Stimulated activated CD8-positive, alpha-beta memory T cell treated with anti-CD3 and anti-CD28 coated beads, Interleukin-12 subunit alpha, Interleukin-12 subunit beta, amount 100 ng/mL, for 24 hours (primary cell): ENCODE results near the gene ENPP7.

Experiments used
- DNase-seq: peaks from one replicate; pipeline ENCODE4 v3.0.0-alpha.2; 2020; ENCODE audit errors: extremely low read depth

The ENPP7 gene

DNA sequence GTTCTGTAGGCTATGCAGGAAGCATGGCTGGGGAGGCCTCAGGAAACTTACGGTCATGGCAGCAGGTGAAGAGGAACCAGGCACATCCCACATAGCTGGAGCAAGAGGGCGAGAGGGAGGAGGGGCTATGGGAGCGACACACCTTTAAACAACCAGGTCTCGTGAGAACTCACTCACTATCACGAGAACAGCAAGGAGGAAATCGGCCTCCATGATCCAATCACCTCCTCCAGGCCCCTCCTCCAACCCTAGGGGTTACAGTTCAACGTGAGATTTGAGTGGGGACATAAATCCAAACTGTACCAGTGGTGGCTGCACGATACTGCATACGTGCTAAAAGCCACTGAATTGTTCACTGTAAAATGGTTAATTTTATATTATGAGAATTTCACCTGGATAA, 26.1 kb upstream of the ENPP7 start:
- DNase-seq: no peak

DNA sequence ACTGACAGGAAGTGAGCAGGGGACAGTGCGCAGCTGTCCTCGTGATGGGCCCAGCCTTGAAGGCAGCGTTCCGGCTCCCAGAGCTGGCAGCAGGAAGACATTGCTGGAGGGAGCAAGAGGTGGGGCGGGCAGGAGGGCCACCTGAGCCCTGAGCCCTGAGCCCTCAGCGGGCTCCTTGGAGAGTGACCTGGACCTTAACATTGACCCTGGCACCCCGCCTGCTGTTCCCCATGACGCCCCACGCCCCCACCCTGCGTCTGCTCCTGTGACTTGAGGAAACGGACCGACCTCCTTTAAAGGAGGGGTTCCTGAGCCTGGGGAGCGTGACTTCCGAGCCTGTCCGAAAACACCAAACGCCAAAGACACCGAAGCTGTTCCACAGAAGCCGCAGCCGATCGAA, 25.1 kb upstream of the ENPP7 start:
- DNase-seq: no peak

DNA sequence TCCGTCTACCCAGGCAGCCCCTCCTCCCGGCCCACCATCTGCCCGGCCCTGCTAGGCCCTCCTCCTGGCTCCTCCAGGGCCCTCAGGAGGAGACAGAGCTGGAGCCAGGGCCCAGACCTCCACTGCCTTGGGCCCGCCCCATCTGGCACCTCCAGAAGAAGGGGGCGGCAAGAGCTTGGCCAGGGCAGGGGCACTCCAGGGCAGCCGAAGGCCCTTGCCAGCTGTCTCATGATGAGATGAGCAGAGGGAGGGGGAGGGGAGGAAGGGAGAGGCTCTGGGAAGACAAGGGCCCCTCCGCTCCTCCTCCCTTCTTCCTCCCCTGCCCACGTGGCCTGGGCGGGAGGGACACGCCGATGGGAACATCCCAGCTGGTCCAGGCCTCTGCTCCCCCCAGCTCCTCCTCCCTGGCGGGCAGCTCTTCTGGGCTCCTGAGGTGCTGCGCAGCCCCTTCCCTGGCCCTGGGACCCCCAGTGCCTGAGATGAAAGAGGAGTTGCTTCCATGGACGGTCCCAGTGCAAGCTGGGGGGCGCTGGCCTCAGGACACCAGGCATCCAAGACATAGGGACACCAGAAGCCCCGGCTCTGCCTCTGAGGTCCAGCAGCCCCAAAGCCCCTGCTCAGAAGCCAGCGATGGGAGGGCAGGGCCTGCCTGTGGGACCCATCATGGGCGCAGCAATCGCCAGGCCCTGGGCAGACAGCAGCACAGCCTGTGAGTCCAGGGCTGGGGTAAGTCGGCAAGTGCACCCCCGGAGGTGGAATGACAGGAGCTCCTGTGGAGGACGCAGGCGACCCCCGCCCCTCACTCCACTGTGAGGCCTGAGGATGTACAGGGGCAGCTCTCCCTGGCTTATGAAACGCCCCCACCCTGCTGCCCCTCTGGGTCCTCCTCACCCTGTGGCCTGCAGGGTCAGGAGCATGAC, 23.6 kb upstream of the ENPP7 start:
- no peak for DNase-seq

DNA sequence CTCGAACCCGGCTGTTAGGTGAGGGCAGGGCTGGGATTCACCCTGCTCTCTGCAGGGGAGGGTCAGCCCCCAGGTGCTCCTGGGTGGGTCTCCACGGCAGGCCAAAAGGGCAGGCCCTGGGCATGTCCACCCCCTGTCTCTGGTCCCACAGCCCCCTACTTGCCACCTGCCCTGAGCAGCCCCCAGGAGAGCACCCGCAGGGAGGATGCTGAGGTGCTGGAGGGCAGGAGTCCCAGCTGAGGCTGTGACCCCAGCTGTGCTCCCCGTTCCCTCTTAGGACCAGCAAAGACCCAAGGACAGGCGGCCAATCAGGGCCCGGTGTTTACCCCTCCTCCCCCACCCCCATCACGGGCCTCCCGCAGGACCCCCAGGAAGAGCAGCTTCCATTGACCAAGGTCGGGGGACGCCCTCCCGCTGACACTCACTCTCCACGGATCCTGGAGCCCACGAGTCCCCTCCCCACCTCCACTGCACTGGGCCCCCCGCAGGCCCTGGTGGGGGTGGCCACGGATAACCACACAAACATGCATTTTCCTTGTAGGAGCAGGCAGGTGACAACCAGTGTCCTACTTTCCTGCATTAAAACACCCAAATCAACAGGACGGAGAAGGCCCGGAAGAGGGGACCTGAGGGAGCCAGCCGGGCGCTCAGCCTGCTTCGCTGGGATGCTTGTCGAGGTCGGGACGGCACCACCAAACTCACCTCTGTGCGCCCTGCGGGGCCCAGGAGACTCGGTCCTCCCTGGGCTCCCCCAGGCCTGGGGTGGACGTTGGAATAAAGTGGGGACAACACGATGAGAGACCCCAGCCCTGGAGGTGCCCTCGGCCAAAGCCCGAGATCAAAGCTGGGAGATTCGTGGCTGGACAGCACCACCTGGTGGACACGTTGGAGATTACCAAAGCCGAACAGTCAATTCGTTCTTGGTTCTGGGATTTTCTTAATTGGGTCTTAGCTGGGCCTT, 22.5 kb upstream of the ENPP7 start:
- no peak for DNase-seq

DNA sequence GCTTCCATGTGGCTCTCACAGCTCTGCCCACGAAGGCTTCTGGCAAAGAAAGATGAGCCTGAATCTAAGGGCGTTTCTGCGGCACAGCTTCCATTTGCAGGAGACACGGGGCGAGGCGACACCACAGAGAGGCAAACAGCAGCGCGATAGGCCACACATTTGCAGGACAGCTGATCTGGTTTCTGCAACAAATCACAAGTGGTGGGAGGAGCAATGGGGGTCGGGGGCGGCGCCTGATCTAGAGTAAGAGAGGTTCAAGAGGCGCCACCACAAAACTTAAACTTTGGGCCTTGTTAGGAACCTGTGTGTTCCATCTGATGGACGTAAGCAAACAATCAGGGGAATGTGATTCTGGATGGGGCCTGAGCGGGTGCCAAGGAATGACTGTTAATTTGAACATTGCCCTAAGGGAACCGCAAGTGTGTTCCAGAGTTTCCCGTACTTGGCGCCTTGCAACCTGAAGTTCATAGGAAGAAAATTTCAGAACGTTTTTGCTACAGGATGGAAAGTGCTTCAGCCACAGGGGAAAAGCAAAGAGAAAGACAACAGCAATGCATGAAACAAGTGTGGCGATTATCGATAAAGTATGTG, 18.9 kb upstream of the ENPP7 start:
- no peak for DNase-seq

DNA sequence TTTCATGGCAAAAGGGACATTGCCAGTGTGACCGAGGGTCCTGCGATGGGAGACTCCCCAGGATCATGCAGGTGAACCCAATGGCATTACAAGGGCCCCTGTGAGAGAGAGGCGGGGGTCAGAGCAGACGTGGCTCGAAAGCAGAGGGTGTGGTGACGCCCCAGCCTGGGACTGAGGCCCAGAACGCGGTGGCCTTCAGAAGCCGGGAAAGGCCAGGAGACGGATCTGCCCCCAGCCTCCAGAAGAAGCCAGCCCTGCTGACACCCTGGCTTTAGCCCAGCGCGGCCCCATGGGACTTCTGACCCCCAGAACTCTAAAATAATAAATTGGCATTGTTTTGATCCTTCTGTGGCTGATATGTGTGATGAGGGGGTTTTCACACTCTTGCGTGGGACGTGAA, 17.4 kb upstream of the ENPP7 start:
- no peak for DNase-seq

DNA sequence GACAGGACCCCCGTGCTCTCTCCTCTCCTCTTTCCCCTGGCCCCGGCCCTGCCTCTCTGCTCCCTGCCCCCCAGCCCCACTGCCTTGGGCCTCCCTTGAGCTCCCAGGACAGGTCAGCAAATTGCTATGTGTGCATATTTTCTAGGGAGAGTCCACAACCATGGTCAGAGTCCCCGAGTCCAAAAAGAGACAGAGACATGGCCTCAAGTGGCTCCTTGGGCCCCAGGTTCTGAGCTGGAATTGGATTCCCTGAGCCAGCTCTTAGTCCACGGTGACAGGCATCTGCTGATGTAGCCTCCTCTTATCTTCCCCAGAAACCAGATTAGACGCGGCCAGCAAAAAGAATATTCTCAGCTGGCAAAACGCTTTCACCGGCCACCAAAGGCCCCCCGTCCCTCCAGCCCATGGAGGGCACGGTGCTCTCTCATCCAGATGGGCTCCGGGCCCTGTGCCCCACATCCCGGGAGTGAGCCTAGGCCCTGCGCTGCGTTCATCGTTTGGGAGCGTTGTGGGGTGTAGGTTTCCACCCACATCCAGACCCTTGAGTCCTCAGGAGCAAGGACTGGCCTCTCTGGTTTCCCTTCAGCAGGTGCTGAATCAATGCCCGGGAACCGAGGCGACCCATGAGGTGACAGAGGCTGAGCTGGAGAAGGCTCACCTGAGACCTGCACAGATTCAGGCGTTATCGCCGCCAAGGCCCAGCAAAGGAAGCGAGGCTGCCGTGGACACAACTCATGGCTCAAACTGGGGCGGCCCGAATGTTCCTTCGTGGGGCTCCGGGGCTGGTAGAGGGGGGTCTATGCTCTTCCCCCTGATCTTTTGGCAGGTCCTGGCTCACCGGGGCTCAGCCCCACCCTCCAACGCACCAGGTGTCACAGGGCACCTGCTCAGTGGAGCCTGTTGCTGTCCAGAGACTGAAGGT, 16.3 kb upstream of the ENPP7 start:
- DNase-seq: no peak

DNA sequence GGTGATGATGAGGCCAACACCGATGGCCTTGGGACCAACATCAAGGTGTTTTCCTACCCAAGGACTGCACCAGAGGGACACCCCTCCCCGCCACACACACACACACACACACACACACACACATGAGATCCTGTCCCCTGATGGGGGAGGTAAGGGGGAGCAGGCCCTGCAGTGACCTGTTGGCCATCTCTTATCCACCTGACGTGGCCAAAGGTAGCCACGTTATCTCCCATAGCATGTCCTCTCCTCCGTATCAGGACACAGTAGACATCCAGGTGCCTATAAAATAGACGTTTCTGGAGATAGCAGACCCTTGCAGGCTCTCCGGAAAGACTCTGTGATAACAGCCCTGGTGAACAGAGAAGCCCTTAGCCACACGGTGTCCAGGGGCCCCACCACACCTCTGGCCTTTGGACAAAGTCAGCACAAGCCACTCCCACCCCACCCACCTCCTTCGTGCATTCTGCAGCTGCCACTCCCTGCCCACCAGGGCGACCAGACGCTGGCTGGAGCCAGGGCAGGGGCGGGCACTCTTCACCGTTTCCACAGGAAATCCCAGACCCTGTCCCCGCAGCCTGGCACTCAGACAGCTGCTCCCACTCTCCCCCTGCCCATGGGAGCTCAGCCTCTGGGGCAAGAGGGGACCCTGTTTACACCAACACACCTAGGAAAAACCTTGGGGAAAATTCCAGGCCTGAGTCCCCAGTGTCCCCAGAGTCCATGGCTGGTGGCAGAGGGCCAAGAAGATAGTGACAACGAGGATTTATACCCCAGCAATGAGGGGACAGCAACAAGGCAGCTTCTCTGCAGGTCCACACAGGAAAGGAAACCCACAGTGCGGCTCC, 15.4 kb upstream of the ENPP7 start:
- DNase-seq: no peak

DNA sequence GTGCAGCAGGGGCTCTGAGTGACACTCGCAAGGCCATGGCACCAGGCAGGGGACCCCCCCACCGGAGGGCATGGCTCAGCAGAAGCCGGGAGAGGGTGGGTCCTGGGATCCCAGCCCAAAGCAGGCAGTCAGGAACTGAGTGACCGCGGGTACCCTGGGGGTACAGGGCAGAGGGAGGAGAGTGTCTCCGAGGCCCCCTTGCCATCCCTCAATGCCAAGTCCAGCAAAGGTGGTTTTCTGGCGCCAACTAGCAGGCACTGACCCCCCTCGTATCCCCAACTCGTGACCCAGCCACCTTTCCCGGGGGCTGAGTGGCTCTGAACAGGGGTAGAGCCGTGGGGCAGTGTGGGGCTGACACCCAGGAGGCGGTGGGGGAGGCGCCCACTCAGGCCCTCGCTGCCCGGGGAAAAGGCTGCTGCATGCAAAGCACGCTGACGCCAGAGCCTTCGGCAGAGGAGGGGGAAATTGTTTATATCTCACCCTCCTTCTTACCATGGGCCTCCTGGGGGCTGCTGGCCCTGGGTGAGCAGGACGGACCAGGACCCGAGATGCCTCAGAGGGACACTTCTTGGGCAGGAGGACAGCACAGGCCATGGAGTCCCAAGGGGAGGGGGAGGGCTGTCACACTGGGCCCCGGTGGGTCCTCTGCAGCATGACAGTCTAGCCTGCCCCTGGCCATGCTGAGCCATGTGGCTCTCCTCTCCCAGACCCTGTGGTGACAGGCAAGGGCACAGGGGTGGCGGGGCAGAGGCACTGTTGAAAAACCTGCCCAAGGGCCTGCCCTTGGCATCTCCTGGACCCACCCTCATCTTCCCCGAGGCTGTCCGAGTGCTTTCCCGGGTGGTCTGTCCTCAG, 14.6 kb upstream of the ENPP7 start:
- DNase-seq: no peak

DNA sequence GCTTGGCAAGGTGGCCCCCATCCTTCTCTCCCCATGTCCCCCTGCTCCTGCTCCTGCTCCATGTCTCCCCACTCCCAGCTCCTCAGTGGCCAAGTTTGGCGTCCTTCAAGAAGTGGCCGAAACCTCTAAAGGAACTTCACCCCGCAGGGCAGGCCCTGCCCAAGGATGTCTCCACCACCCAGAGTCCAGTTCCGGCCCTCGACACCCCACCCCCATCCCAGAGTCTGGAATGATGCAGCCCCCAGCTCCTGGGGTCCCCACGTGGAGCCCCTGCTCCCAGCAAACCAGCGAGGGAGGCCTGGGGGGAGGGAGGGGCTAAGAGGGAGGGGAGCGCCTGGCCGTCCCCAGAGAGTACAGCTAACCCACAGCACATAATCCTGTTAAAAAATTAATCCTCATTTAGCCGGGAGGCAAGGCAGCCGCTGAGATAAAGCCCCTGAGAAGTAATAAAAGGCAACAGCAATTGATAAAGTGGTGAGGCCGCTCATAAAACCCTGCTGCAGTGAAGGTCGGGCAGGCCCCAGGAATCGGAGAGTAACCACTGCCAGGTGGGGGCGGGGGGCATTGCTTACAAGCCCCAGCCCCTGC, 9.9 kb upstream of the ENPP7 start:
- no peak for DNase-seq

DNA sequence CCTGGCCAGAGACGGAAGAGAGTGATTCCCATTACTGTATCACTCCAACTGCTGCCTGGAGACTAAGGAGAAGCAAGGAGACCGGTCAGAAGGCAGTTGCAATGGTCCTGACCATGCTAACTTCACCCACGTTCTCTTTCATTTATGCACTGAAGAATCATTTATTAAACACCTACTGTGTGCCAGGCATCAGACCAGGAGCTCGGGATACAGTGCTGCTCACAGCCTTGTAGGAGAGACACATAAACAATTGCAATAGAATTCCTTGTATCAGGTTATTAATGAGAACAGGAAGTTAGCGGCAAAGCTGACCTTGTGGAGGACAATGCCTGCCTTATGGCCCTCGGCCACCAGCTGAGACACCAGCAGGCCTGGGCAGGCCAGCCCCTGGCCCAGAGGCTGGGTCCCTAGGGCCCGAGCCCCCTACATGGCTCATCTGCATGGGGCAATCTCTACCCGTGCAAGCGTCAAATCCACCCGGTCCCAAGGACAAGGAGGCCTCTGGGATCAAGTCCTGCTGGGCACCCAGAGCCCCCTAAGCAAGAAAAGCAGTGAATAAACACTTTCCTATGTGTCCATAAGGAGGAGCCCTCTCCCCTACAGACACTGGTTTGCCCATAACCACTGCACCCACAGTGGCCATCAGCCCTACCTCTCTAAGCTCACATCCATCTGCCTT, 8.6 kb upstream of the ENPP7 start:
- DNase-seq: no peak

DNA sequence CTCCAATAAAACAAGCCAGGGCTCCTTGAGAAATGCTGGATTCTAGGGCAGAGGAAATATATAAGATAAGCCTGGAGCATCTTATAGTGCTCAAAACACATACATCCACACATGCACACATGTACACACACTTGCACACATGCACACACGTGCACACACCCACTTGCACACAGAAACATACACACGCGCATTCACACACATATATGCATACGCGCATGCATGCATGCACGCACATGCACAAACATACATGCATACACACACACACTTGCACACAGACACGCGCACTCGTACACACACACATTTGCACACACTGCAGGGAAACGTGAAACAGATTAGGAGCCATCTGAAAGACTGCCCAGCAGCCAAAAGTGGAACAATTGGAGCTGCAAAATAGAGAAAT, 8.0 kb upstream of the ENPP7 start:
- DNase-seq: no peak

DNA sequence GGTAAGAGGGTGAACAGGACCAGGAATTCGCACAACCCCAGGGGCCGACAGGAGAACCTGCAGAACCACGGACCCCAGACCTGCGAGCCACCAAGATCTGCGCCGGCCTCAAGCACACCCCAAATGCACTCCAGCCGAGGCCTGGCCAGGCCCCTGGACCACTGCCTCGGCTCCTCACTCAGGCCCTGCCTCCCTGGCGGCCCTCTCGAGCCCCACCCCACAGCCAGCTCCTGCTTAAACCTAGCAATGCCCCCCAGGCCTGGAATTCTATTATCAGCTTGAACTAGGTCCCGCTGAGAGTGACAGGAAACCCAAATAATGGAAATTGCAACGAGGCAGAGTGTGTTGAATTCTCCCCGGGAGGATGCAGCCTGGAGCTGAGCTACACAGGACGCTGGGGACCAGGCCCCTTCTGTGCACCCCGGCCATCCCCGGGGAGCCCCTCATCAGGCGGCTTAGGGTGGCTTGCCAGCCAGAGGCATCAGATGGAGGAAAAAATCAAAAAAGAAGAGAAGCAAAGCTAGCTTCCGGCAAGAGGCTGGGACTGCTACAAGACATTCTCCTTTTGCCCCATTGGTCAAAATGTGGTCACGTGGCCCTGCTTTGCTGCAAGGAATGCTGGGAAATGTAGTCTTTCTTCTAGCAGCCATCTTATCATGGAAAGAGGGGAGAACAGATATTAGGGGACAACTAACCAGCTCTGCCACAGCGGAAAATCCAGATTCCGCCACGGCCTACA, 2.4 kb upstream of the ENPP7 start:
- DNase-seq: peak; percentile 54

DNA sequence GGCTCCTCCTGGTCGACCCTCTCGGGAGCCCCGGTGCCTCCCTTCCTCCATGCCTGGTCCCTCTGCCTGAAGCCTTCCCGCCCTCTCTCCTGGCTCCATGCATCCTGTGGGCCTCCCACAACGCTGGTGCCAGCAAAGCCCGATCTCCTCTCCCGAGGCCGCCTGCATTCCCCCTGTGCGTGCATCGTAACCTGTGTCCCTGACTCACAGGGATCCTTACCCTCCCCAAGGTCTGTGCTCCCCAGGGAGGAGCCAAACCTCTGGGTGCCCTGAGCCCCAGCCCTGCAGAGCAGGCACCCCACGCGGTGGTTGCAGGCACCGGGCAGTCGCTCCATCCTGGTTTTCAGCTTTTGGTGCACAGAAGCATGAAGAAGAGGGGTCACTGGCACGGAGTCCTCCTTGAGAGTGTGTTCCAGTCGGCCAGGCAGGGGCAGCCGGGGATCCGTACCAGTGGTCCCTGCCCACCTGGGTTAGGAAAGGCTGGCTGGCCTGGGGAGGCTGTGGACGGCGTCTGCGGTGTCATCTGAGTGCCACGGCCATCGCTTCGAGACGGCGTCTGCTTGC, 1.8 kb upstream of the ENPP7 start:
- no peak for DNase-seq

DNA sequence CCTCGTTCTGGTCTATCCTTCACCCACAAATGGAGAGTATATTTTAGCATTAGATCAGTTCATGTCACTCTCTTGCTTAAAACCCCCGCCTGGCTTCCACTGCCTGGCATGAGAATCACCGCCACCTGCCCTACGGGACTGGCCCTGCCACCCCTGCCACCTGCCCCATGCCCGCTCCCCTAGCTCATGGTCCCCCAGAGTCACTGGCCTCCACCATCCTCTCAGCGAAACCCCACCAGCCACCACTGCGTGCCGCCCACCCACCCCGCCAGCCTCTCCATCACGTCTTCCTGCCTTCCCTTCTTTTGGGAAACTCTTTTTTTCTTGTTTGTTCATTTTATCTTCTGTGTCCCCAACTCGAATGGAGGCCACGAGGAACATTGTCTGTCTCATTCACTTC, 982 bp upstream of the ENPP7 start:
- no peak for DNase-seq

DNA sequence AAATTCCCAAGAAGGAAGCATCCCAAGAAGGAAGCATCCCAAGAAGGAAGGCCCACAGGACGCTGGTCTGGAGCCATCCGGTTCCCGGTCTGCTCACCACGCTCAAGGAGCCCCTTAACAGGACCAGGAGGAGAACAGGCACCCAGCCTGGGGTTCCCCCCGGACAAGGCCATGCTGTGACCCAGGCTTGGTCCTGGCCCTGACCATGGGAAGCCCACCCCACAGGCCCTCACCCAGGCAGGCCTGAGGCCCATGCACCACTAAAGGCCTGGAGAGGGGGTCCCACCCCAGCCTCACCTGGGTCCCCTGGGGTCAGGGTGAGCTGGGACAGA, 340 bp upstream of the ENPP7 start:
- no peak for DNase-seq

DNA sequence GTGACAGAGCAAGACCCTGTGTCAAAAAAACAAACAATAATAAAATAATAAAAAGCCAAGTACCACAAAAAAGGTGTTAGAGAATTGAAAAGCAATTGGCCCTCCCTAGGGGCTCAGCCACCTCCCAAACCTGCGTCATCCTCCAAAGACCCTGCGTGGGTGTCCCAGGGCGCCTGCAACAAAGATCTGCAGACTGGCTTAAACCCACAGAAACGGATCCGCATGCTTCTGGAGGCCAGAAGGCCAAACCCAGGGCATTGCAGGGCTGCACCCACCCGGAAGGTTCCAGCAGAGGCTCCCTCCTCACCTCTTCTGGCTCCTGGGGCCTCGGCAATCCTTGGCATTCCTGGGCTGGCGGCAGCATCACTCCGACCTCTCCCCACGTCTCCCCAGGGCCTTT, 1.5 kb downstream of the ENPP7 start:
- no peak for DNase-seq
